Stomach (tissue), 9 donors: ENCODE results near the gene NPR2. TPM values are rescaled to one million over a fixed set of nuclear protein-coding genes. Genes with fewer than 3 reads are reported as not detected.

Source experiments
- DNase-seq, 2 donors: peaks; one replicate each; pipeline versions ENCODE4 v3.0.0 to v3.0.0-alpha.2; 2013 to 2019
- H3K27ac ChIP-seq, 5 donors: fragments of 200-600 bp in 4 of 5; sonication (generic) in 4 of 5; one replicate each; pipeline ENCODE4 v1.5.1; 2013 to 2019; ENCODE audit warnings: mild to moderate bottlenecking in 1 of 5, moderate library complexity in 1 of 5
- H3K27me3 ChIP-seq, 3 donors: fragments of 200-600 bp; sonication (generic); one replicate each; pipeline ENCODE4 v1.5.1; 2017 to 2019; ENCODE audit warnings: mixed run types in 1 of 3
- H3K36me3 ChIP-seq, 4 donors: fragments of 200-600 bp; sonication (generic); 1 replicate in 3 of 4; 2 replicates in 1 of 4; pipeline ENCODE4 v1.5.1; 2016 to 2019
- H3K4me1 ChIP-seq, 4 donors: fragments of 200-600 bp; sonication (generic); one replicate each; pipeline ENCODE4 v1.5.1; 2016 to 2019
- H3K4me3 ChIP-seq, 4 donors: fragments of 200-600 bp; sonication (generic) in 3 of 4; one replicate each; pipeline ENCODE4 v1.5.1; 2016 to 2019; ENCODE audit warnings: mild to moderate bottlenecking in 1 of 4
- H3K9me3 ChIP-seq, 4 donors: fragments of 200-600 bp; sonication (generic); one replicate each; pipeline ENCODE4 v1.5.1; 2016 to 2019
- CTCF ChIP-seq, 7 experiments: fragments of 450-650 bp in 4 of 7; fragments of 200-600 bp in 3 of 7; sonication (generic) in 3 of 7; IDR thresholded peaks; one replicate each; pipeline ENCODE4 v1.5.1; 2016 to 2019; ENCODE audit warnings: antibody characterized with exemption in 7 of 7, control low read depth in 2 of 7, mild to moderate bottlenecking in 1 of 7
- EP300 ChIP-seq: sonication (generic); formaldehyde crosslinking; IDR thresholded peaks from one replicate; pipeline ENCODE4 v1.6.1; 2017; ENCODE audit warnings: antibody characterized with exemption
- POLR2A ChIP-seq, 4 donors: fragments of 450-650 bp; IDR thresholded peaks; one replicate each; pipeline ENCODE4 v1.6.1; 2016; ENCODE audit warnings: antibody characterized with exemption in 4 of 4, control low read depth in 2 of 4, mild to moderate bottlenecking in 1 of 4, moderate library complexity in 1 of 4
- POLR2AphosphoS5 ChIP-seq, 3 donors: sonication (generic); formaldehyde crosslinking; IDR thresholded peaks; one replicate each; pipeline ENCODE4 v1.6.1; 2016; ENCODE audit warnings: antibody characterized with exemption in 3 of 3
- WGBS, 5 donors: extraction: QIAGEN DNeasy Blood & Tissue Kit in 3 of 5; methylation state at CpG; one replicate each; pipeline versions ENCODE4 v1.1.5 to v1.1.7; 2013 to 2018; 5-methylcytosine and 5-hydroxymethylcytosine counted together
- intact Hi-C: fragments of 100-400 bp; cut with DNase I; formaldehyde crosslinking; loops from one replicate; pipeline ENCODE4 v1.15.1; 2023; ENCODE audit warnings: low total_unique reads
- polyA plus RNA-seq, 3 donors: library from polyadenylated mRNA; stranded (reverse); fragments of 200-250 nt; gene quantifications; one replicate each; pipeline ENCODE4 v1.2.3, GENCODE V29; 2013
- total RNA-seq, 5 donors: library from RNA; depleted of rRNA; stranded (reverse); fragments of >200 nt; gene quantifications; one replicate each; pipeline versions ENCODE4 v1.1.0 to v1.2.3, GENCODE V29; 2014 to 2016
- donor health status: healthy with polysubstance abuse.
- donor health status: Bipolar disorder and iron deficiency.
- donor health status: healthy.

Gene NPR2
- total and polyA plus RNA-seq, 8 donors, result 3.1 to 75.5 (median 9.7) TPM

GRCh38 chr9:35798658-35799374 lies 7.4 kb downstream of the NPR2 start:
- H3K9me3 ChIP-seq, result no peaks in the 10 kb centered on the region
- intact Hi-C loops, result no loop called here
- WGBS, 5 donors, result 87 to 92% (median 90%) methylated on average over 4 of the region's 4 CpGs
- DNase-seq, result no peak
- H3K4me3 ChIP-seq, result no peak overlapping the region
- no peak overlapping the region for H3K27ac ChIP-seq
- H3K4me1 ChIP-seq, result peaks cover 2 to 40% (median 15%) of the 10 kb centered on the region in 4 donors
- peaks cover 5 to 46% (median 42%) of the 10 kb centered on the region in 4 donors for H3K36me3 ChIP-seq
- TF ChIP-seq CTCF (IDR thresholded peaks at IDR 0.05) (no peak), EP300 (no peak), POLR2A (IDR thresholded peaks at IDR 0.05) (no peak), POLR2AphosphoS5 (IDR thresholded peaks at IDR 0.05) (no peak)
- H3K27me3 ChIP-seq, result no peaks in the 10 kb centered on the region

- Histone ChIP-seq H3K36me3 (peaks cover 5 to 60% (median 55%) of the 10 kb centered on the region in 4 donors), H3K4me3 (no peak overlapping the region), H3K27me3 (no peaks in the 10 kb centered on the region), H3K27ac (no peak overlapping the region), H3K4me1 (peaks cover 0 to 22% (median 3%) of the 10 kb centered on the region in 4 donors), H3K9me3 (no peaks in the 10 kb centered on the region)
- TF ChIP-seq POLR2A (IDR thresholded peaks at IDR 0.05) (no peak), CTCF (IDR thresholded peaks at IDR 0.05) (no peak), EP300 (no peak), POLR2AphosphoS5 (IDR thresholded peaks at IDR 0.05) (no peak)
- intact Hi-C loops, result loop anchor here (10.0 kb wide), 1 partner anchor 64 kb away; no protein-coding TSS in a partner anchor
- WGBS, 5 donors, result 85 to 87% (median 87%) methylated on average over 7 of the region's 7 CpGs
- no peak for DNase-seq
Observed at GRCh38 chr9:35800530-35800929, 9.1 kb downstream of the NPR2 start.

GRCh38 chr9:35801328-35802128 lies 10.1 kb downstream of the NPR2 start:
- Histone ChIP-seq H3K9me3 (no peaks in the 10 kb centered on the region), H3K27ac (no peak overlapping the region), H3K36me3 (peaks cover 13 to 70% (median 65%) of the 10 kb centered on the region in 4 donors), H3K4me3 (no peak overlapping the region), H3K27me3 (no peaks in the 10 kb centered on the region), H3K4me1 (peaks cover 0 to 17% (median 0%) of the 10 kb centered on the region in 4 donors)
- intact Hi-C loops, result loop anchor here (10.0 kb wide), 1 partner anchor 63 kb away; no protein-coding TSS in a partner anchor
- DNase-seq, result no peak
- WGBS, 5 donors, result 87 to 93% (median 92%) methylated on average over 9 to 13 of the region's 13 CpGs
- no peak for TF ChIP-seq CTCF (IDR thresholded peaks at IDR 0.05)
- TF ChIP-seq POLR2A (IDR thresholded peaks at IDR 0.05), result no peak
- no peak for TF ChIP-seq EP300

GRCh38 chr9:35806101-35806500 lies 14.7 kb downstream of the NPR2 start:
- 93 to 99% (median 96%) methylated on average over 8 of the region's 8 CpGs for WGBS, 5 donors
- no peak overlapping the region for H3K27ac ChIP-seq
- H3K4me1 ChIP-seq, result peaks cover 3 to 9% (median 4%) of the 10 kb centered on the region in 4 donors
- TF ChIP-seq EP300 (no peak), POLR2A (IDR thresholded peaks at IDR 0.05) (no peak), POLR2AphosphoS5 (IDR thresholded peaks at IDR 0.05) (no peak), CTCF (IDR thresholded peaks at IDR 0.05) (no peak)
- no peak for DNase-seq
- peaks cover 24 to 90% (median 88%) of the 10 kb centered on the region in 4 donors for H3K36me3 ChIP-seq
- no peaks in the 10 kb centered on the region for H3K27me3 ChIP-seq
- H3K4me3 ChIP-seq, result no peak overlapping the region
- intact Hi-C loops, result loop anchor here (10.0 kb wide), 1 partner anchor 59 kb away; no protein-coding TSS in a partner anchor
- no peaks in the 10 kb centered on the region for H3K9me3 ChIP-seq
